Stimulated activated CD8-positive, alpha-beta memory T cell treated with anti-CD3 and anti-CD28 coated beads, Interleukin-4, amount 100 ng/mL, for 4 hours (primary cell): ENCODE measurements around the gene MTPN.

Experiments used
- DNase-seq, 2 donors: peaks; one replicate each; pipeline ENCODE4 v3.0.0-alpha.2; 2020; ENCODE audit warnings: low read depth in 2 of 2, low spot score in 1 of 2

The MTPN gene

DNA sequence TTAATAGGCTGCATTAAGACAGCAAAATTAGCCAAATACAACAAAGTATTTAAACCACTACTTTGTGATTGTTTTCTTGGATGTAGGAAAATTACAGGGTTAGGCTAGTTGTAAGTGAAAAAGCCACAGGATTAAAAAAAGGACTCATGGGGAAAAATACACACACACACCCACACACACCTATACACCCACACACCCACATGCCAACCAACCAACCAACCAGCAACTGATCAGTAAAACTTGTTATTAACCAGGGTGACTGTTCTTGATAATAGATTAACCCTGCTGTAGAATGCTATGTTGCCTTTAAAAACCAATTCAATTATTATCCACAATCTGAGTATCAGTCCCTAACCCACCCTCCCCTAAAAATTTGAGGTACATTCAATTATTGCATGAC is 49.0 kb downstream of the MTPN start:
- DNase-seq: no peak

DNA sequence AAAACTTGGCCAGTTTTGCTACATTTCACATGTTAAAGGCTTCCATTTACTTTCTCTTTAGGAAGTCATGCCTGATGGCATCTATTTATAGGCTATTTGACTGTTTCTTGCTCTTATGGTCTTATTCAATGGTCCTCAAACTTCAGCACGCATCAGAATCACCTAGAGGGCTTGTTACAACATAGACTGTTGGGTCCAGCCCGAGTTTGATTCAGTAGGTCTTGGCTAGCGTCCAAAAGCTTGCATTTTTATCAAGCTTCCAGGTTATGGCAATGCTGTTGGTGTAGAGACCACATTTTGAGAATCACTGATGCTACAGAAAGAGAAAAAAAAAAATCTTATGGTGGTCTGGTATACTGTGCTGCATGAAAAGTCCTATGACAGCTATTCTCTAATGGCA is 51.9 kb downstream of the MTPN start:
- no peak for DNase-seq

DNA sequence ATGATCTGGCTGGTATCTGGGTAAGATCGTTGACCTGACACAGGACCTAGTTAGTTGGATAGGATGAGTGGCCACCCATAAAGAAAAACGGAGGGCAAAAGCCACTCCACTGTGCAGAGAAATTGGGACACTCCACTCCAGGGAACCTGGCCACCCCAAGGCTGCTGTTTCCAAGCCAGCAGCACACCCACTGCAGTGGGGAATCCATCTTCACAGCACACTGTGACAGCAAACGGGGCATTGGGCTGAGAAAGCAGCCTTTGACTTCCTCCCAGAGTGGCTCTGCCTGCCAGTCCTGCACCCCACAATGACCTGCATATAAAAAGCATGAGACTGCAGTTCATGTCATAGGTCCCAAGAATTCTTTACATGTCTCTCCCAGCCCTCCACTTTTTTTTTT is 52.9 kb downstream of the MTPN start:
- DNase-seq: no peak

DNA sequence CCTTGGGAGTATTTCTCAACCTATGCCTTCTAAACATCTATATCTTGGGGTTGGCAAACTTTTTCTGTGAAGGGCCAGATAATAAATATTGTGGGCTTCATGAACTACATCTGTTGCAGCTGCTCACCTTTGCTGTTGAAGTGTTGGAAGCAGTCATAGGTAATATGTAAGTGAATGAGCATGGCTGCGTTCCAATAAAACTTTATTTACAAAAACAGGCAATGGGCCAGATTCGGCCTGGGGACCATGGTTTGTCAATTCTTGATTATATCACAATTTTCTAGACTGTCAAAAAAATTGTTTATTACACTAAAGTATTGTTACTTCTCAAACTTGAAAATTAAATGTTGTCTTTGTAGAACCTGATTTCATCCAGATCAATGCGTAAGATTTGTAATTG is 54.9 kb downstream of the MTPN start:
- DNase-seq: no peak

DNA sequence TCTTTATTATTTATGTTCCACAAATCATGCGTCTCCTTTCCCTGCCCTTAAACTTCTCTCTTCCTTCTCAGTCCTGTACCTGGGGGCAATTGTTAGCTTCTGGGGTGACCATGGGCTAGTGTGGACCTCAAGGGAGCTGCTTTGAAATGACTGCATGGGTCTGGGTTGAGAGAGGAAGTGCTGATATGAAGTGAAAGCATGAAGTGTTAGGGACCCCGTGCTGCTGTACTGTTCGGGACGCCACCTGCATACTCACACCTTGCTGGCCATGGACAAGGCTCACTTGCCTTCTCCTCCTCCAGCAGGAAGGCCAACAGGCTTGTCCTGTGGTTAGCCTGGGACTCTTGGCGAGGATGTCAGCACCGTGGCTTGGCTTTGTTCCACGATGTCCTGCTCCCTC is 56.7 kb downstream of the MTPN start:
- DNase-seq: no peak

DNA sequence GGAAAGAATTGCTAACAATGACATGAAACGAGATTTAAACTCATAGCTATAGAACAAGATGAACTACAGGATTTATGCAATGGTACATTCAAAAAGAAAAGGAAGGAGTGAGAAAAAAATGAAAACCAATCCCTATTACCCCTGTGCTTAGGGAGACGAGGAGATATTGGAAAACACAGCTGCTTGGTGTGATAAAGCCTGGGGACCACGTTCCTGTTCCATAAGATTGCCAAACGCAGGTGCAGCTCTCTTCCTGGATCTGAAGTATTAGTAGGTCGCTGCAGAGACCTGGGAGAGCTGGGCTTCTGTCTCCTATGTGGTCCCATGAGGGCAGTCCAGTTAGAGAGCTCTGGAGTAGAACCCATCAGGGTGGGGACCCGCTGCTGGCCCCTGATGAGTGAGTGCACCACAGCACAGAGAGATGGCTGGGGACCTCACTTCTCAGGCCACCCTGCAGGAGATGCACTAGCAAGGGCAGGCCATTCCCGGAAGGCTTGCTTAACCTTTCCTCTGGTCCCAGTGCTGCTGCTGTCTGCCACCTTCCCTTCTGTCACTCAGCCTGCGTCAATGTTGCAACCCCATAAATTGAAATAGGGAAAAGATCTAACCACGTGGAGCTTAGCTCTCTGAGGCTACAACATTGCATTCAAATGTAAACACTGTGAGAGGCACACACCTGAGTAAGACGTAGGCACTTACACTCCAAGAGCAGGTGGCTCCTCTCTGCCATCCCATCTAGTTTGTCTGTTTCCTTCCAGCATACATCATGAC is 57.9 kb downstream of the MTPN start:
- DNase-seq: no peak

DNA sequence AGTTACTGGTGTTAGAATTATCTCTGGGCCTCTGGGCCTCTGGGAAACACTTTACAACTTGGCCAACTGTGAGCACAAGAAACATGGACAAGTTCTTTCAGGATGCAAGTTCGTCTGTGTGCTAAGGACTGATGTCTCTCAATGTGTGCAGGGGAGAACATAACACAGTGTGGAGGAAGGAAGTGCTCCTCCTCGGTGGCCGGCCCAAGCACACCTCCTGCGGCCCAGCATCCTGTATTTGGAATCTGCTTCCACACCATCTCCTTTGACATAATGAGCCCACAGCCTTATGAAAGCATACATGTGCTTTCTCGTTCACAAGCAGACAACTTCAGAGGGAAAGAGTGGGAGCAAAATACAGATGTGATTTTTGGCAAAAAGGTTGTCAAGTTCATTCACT is 59.0 kb downstream of the MTPN start:
- no peak for DNase-seq

DNA sequence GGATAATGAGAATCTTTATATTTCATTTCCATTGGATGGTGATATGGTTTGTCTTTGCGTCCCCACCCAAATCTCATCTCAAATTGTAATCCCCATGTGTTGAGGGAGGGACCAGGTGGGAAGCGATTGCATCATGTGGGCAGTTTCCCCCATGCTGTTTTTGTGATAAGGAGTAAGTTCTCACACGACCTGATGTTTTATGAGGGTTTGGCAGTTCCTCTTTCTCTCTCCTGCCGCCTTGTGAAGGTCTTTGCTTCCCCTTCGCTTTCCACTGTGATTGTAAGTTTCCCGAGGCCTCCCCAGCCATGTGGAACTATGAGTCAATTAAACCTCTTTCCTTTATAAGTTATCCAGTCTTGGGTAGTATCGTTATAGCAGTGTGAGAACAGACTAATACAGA is 59.4 kb downstream of the MTPN start:
- DNase-seq: no peak

DNA sequence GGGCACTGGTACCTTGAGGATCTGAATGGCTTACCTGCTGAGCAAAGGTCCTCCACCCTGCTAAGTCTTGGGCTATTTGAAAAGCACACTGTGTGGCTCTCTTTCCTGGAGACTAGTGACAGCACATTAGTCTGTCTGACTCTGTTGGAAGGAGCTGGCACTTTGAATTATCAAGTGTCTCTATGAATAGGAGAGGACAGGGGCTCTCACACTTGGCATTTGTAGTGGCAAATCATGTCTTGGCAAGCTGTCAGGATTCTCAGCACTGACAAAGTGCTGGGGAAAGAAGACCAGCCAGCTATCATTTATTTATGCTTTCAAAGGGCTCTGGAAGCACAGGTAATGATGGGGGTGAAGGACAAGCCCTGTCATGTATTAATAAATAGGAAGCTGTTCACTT is 62.8 kb downstream of the MTPN start:
- DNase-seq: no peak

DNA sequence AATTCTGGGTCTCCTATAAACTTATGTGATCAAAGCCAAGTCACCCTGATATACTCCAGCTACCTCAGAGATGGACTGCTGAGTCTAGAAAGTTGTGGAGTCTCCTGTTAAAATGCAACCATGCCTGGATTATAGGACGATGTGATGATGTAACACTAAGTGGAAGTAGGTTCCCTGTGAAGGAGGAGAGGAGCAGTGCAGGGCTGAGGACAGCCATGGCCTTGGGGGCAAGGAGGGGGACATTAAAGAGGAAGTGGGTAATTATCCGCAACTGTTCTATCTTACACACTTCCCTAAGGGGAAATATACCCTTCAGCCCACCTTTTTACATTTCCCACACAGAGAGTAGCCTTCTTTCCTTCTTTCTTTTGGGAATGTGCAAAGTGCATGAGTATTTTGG is 63.8 kb downstream of the MTPN start:
- DNase-seq: no peak

DNA sequence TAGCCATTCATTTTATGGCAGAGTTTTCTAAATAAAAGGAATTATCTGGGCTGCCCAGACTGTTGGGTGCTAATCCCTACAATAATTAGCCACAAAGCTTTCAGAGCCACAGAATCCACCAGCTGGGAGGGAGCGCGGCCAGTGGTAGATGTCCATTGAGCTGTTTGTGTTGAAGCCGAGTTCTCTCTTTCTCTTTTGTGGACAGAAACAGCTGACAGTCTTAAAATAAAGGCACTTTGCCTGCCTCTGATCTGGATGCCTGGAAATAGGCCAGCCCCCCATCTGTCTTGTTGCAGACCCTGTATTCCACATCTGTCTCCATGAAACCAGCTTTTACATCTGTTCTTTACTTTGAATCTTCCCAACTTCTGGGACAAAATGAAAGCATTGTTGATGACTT is 66.1 kb downstream of the MTPN start:
- DNase-seq: no peak

DNA sequence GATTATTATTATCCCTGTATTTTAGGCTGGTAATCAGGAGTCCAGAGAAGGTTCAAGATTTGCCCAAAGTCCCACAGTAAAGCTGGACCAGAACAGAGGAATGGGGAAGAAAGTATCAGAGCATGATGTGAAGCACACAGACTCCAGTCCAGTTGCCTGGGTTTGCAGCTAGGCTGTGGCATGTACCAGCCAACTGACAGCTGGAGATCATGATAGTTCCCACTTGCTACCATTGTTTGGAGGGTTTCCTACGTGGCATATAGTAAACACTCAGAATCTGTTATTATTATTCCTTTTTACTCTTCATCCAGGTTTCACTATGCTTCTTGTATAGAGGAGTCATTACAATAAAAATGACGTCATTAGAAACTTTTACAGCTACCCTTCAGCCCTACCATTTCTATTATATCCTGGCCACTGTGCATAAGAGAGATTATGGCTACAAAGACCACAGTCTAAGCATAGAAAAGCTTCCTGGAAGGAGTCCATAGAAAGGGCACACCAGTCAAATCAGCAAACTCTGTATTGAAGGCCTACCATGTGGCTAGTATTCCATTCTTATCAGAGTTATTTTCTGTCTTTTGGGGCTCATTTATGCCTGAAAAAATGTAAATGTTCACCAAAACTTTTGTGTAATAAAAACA is 66.6 kb downstream of the MTPN start:
- no peak for DNase-seq

DNA sequence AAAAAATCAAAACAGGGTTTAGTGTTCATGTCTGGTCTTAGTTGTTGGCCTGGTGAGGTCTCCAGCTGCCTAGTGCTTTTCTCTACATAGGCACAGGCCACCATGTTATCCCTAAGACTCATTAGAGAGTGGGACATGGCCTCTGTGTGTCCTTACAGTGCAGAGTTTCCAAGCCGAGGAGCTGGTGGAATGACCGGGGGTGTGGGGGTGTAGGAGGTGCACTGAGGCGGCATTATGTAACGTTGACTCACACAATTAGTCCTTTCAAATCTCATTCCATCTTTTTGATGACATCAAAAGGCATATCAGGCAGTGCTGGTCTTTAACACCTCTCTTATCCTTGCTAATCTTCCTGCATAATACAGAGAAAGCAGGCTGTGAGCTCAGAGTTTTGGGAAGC is 71.3 kb downstream of the MTPN start:
- no peak for DNase-seq

DNA sequence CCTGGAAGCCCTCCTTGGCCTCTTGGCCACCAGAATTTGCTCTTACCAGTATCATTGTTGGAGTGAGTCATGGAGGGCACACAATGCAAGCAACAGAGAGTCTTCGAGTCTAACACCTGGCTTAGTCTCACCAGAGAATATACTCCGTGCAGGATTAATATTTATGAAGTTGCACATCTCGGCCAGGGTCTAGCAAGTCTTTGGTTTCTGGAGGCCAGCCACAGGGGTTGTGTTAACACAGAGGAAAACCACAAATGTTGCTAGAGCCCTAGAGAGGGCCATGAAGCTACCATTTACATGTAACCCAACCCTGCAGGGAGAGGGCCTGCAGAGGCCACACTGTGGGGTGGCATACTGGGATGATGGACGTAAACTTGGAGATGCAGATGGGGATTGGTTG is 71.8 kb downstream of the MTPN start:
- DNase-seq: no peak

DNA sequence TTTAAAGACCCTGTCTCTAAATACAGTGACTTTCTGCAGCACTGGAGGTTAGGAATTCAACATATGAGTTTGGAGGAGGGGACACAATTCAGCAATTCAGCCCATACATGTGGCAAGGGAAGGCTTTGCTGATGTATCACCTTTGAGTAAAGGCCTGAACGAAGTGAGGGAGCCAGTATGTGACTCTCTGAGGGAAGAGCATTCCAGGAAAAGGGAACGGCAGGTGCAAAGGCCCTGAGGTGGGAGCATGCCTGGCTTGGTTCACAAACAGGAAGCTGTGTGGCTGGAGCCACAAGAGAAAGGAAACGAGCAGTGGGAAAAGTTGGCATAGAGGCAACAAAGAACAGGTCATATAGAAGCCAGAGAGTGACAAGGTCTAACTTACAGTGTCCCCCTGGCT is 72.9 kb downstream of the MTPN start:
- DNase-seq: no peak

DNA sequence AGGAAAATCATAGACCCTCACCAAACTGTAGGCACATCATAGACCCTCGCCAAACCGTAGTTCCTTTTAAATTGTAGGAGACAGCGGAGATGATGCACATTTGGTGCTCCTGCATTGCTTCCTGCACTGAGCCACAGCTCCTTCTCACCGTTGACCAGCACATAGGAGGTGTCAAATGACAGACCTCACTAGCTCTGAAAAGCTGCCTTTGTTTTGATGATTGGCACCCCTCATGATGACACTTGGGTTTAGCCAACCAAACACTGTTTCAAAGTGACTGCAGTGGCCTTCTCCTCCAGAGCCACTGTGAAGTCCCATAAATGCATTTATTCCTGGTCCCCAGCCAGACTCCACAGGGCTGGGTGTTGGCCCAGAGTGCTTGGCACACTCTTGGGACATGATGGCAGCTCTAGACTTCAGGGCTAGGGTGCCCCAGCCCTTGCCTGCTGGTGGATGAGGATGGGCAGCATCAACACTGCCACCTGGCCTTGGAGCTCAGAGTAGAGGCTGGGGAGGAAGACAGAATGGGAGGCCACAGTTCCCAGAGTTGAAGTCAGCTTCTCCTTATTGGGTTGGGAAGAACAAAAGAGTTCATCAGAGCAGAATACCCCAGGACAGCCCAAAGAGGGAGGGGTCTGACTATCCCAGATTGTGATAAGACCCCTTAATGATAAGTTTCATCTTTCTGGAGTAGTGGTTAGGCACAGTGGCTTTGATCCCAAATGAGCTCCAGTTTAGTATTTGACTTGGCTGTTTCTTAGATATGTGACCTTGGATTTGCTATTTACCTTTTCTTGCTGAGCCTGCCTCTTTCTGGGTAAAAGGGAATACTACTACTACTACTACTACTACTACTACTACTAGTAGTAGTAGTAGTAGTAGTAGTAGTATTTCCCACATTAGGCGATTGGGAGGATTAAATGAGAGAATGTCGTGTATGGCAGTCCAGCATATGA is 75.3 kb downstream of the MTPN start:
- DNase-seq: no peak

DNA sequence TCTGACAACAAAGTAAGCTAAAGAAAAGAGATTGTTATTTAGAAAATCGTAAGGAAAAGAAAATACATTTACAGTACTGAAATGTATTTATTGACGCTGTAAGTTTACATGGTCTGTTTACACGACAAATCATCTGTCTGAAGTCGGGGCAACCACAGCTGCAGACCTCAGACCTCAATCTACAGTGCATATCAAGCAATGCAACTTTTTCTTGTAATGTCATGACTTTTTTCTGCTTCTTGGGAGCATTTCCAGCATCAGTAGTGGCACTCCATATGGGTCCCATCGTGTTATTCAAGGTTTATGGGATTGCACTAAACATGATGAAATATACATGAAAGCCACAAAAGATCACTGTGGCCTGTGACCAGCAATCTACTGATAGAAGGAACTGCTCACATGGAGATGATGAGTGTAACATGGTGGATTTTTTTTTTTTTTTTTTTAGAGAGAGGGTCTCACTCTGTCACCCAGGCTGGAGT is 77.1 kb downstream of the MTPN start:
- no peak for DNase-seq

DNA sequence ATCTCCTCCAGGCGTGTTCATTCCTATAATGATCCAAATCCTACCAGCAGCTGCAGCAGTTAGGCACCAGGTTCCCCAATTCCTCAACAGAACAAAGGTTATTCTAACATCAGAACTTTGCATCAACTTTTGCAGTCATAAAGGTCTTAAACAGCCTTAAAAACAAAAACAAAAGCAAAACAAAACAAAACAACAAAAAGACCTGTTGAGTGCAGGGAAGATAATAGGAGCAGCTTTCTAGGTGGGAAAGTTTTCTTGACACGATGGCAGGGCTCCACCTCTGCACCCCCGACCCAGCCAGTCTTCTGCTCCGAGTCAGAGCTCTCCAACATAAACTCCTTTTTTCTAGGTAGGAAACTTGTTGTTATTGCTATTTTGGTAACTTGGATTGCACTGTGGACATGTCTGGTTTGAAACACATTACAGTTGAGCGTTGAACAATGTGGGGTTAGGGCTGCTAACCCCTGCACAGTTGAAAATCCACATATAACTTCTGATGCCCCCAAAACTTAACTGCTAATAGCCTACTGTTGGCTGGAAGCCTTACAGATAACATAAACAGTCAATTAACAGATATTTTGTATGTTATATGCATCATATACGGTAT is 77.6 kb downstream of the MTPN start:
- DNase-seq: no peak

DNA sequence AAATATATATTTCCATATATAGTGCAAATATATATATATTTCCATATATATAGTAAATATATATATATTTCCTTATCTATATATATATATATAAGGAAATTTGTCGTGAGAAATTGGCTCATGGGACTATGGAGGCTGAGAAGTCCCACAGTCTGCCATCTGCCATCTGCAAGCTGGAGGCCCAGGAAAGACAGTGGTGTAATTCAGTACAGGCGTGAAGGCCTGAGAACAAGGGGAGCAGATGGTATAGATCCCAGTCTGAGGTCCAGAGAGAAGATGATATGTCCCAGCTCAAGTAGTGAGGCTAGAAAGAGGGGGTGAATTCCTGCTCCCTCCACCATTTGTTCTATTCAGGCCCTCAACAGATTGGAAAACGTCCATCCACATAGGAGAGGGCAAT is 78.9 kb downstream of the MTPN start:
- DNase-seq: no peak

DNA sequence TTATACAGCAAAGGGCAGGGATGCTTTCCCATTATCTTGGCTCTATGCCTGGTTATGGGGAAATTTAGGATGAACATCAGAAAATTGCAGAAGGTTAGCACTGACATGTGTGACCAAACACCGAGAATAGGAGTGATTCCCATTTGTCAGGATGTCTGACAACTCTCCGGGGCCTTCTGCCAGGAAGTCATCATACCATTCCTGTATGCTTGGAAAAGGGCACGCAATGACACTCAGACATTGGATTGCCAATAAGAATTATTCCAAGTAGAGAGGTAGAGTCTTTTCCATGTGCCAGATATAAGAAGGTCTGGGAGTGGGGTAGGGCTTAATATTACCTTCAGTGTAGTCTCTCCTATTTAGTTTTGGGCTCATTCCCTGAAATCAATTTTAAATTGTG is 82.3 kb downstream of the MTPN start:
- DNase-seq: no peak

DNA sequence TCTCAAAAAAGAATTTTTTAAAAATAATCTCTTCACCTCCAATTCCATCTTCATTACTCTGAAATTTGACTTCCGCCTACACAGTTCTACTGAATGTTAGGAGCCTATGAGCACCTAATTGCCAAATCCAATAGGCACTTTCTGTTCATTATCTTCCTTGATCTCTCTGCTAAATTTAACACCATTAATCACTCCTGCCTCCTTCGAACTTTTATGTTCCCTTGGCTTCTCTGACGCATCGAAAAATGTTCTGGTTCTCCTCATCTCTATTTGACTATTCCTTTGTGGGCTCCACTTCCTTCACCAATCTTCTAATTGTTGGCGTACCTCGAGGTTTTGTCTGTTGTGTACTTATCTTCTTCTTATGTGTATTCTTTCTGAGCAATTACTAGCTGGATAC is 87.3 kb downstream of the MTPN start:
- DNase-seq: no peak
